Keratinocyte (primary cell): ENCODE results near the gene UQCRC1.

ENCODE experiments used
- EZH2 ChIP-seq: IDR thresholded peaks from one replicate; pipeline ENCODE4 v1.6.1; 2012; ENCODE audit warnings: inconsistent platforms, mild to moderate bottlenecking, low read length, moderate library complexity
- TF ChIP-seq, protein P1 (sequence below), 3 experiments: IDR thresholded peaks in 1 of 3; conservative IDR thresholded peaks in 1 of 3; optimal IDR thresholded peaks in 1 of 3; 2 replicates in 2 of 3; 3 replicates in 1 of 3; pipeline versions ENCODE3 to v1.5.1; 2011; ENCODE audit warnings: low read length in 3 of 3, mild to moderate bottlenecking in 3 of 3, moderate library complexity in 2 of 3, control low read depth in 1 of 3, inconsistent platforms in 1 of 3; ENCODE audit not compliant: insufficient read depth in 2 of 3; ENCODE audit errors: extremely low read depth in 1 of 3

DNA sequence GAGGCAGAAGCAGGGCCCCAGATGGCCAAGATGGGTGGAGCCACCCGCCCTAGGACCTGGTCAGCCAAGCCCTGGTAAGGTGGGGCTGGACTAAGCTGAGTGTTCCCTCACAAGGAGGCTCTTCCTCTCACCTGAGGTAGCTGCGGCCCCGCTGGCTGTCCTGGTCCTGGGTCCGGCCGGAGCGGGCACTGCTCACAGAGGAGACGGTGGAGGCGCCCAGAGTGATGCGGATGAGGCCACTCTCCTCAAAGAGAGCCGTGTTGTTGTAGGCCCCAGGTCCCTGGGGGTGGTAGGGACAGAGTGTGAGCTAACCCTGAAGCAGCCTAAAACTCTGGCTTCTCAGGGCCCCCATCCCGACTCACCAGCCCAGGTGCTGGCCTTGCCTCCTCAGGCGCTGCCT is 33.2 kb upstream of the UQCRC1 start:
- TF ChIP-seq, protein P1, sequence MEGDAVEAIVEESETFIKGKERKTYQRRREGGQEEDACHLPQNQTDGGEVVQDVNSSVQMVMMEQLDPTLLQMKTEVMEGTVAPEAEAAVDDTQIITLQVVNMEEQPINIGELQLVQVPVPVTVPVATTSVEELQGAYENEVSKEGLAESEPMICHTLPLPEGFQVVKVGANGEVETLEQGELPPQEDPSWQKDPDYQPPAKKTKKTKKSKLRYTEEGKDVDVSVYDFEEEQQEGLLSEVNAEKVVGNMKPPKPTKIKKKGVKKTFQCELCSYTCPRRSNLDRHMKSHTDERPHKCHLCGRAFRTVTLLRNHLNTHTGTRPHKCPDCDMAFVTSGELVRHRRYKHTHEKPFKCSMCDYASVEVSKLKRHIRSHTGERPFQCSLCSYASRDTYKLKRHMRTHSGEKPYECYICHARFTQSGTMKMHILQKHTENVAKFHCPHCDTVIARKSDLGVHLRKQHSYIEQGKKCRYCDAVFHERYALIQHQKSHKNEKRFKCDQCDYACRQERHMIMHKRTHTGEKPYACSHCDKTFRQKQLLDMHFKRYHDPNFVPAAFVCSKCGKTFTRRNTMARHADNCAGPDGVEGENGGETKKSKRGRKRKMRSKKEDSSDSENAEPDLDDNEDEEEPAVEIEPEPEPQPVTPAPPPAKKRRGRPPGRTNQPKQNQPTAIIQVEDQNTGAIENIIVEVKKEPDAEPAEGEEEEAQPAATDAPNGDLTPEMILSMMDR (optimal IDR thresholded peaks at IDR 0.05 in 1 of 3, IDR thresholded peaks at IDR 0.05 in 1 of 3, conservative IDR thresholded peaks at IDR 0.05 in 1 of 3; ENCODE audit: extremely low read depth in 1 of 3, insufficient read depth in 2 of 3, low read length in 3 of 3): no peak
- TF ChIP-seq EZH2: no peak
